GM13977 (cell line): Measurements from ENCODE around the gene TECTB.

Experiments used
- DNase-seq: peaks from one replicate; pipeline ENCODE4 v3.0.0; 2012; ENCODE audit warnings: low spot score
- CTCF ChIP-seq: IDR thresholded peaks from 2 replicates; pipeline ENCODE4 v1.5.1; 2012; ENCODE audit warnings: mild to moderate bottlenecking, control low read depth; ENCODE audit not compliant: insufficient read depth; ENCODE audit errors: extremely low read depth, missing control alignments
- in situ Hi-C: fragments of 300-500 bp; cut with MboI; formaldehyde crosslinking; loops from one replicate; pipeline ENCODE4 v1.12.0; 2022; ENCODE audit warnings: low sequenced_read_pairs, low pct_unique_long_range_greater_than_20kb, mixed read lengths, inconsistent platforms; ENCODE audit not compliant: unreplicated experiment

TECTB gene

DNA sequence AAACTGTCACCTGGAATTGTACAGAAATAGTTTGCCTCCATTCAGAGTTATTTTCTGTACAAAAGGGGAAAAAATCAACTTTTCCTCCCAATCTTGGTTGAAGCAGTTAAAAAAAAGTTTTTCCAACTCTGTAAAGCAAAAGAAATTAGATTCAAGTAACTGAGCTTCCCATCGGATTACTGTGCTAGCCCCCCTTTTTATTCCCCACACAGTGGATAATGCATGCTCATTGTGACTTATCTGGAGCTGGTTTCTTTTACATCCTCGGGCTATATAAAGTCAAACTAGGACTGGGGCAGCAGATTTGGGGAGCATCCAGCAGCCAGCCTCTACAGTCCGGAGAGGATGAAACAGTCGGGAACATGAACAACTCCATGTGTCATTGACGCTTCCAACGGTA is at the start of gene TECTB:
TSS of gene TECTB (plus strand) at position 301 of the 400 bp plus-strand sequence. CDS start 335 bp downstream, outside the sequence.
- no peak for DNase-seq
- in situ Hi-C loops = no loop called here
- TF ChIP-seq CTCF = no peak

DNA sequence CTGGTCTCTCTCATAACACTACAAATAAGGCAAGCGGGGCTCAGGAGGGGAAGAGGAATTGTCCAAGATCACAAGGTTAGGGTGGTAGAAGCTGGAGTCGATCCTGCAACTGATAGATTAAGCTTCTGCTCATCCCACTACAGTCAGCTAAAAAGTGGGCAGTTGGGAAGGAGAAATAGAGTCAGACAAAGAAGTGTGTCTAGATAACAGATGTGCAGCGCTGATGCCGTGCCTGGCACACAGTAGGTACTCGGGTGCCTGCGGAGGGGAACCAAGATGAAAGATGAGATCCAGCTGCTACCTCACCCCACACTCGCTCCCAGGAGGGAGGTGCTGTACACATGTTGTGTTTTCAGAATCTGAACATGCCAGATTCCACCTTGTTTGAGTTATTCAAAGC is 48.1 kb upstream of the TECTB start:
- in situ Hi-C loops = no loop called here
- DNase-seq = no peak
- TF ChIP-seq CTCF = no peak

GRCh38 chr10:112235920-112236319 is 47.3 kb upstream of the TECTB start:
- no peak for TF ChIP-seq CTCF
- DNase-seq = no peak
- in situ Hi-C loops = no loop called here

DNA sequence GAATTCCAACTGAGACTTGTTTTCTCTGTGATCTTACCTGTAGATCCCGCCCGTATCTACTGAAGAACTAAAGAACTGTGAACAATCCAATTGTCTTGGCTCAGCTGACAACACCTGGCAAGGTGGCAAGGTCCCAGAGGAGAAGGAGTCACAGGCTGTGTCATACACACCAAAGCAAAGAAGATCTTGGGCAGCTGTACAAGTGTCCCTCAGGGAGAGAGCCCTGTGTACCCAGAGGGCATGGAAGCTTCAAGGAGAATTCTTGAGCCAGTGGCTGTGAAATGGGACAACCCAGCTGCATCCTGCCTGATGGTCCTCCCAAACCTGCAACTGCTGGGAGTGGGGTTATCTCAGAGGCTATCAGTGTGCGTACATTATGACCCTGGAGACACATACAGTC is 46.7 kb upstream of the TECTB start:
- no peak for TF ChIP-seq CTCF
- DNase-seq = no peak
- in situ Hi-C loops = no loop called here

DNA sequence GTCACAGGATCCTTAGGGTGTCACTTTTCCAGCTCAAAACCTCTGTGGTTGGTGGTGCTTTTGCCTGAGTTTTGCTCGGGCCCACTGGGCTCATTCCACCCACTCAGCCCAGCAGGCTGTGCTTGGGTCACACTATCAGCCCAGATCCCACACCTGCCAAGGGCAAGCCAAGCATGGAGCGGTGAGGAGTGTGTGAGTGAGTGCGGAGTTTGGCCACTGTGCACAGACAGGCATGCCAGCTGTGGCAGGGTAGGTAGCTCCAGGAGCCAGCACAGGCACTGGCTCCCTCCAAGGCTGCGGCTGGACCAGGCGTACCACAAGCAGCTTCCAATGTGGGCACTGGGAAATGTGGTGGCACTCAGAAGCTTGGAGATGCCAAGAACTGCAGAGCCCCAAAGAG is 43.9 kb upstream of the TECTB start:
- in situ Hi-C loops = no loop called here
- no peak for DNase-seq
- TF ChIP-seq CTCF = no peak

DNA sequence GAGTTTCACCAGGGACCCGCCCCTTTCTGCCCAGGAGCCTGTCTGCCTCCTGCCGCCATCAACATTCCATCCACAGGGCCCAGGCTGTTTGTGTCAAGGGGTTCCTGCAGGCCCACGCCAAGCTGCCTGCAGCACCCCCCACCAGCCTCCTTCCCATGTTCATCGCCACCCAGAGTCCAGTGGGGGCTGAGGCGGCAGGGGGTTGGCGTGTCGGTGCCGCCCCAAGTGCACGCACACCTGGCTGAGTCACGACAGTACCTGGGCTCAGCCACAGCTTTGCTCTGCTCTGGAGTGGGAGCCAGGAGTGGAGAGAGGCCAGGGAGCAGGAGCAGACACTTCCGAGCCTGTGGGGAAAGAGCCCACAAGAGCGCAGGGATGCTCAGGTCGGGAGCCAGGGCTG is 42.8 kb upstream of the TECTB start:
- no peak for DNase-seq
- in situ Hi-C loops = no loop called here
- no peak for TF ChIP-seq CTCF
